ENCODE measurements around the gene PLA2R1. TPM values are rescaled to one million over a fixed set of nuclear protein-coding genes. Genes with fewer than 3 reads are reported as not detected.

The PLA2R1 gene
- total RNA-seq (2014; rRNA removed; shearing (Covaris generic)): 0.48 and 0.89 TPM in 2 replicates

- no peaks in the 10 kb centered on the region for H3K36me3 ChIP-seq (replicated peaks; ENCODE audit: control insufficient read depth, insufficient read depth, low read length)
- peak; percentile 86 for DNase-seq
- peak within 1 kb of the TSS; percentile 62 for H3K4me3 ChIP-seq (ENCODE audit: insufficient read depth, low read depth, low read length)
- peaks cover 12% of the 10 kb centered on the region for H3K27me3 ChIP-seq (ENCODE audit: control insufficient read depth, insufficient read depth, low read length)
Observed at GRCh38 chr2:160062292-160063005, at the start of gene PLA2R1. Gene PLA2R1, minus strand, starts transcription at chr2:160062615. Its CDS starts 212 bp downstream, at chr2:160062403.

GRCh38 chr2:160110674-160111239, 48.3 kb upstream of the PLA2R1 start:
- peak; percentile 8 for DNase-seq
- H3K36me3 ChIP-seq (replicated peaks; ENCODE audit: control insufficient read depth, insufficient read depth, low read length): no peaks in the 10 kb centered on the region
- H3K4me3 ChIP-seq (ENCODE audit: insufficient read depth, low read depth, low read length): no peak overlapping the region
- H3K27me3 ChIP-seq (ENCODE audit: control insufficient read depth, insufficient read depth, low read length): no peaks in the 10 kb centered on the region

GRCh38 chr2:160109939-160110673, 47.7 kb upstream of the PLA2R1 start:
- Histone ChIP-seq H3K36me3 (replicated peaks; ENCODE audit: control insufficient read depth, insufficient read depth, low read length) (no peaks in the 10 kb centered on the region), H3K4me3 (ENCODE audit: insufficient read depth, low read depth, low read length) (no peak overlapping the region), H3K27me3 (ENCODE audit: control insufficient read depth, insufficient read depth, low read length) (no peaks in the 10 kb centered on the region)
- DNase-seq: peak; percentile 56

- Histone ChIP-seq H3K4me3 (ENCODE audit: insufficient read depth, low read depth, low read length) (no peak overlapping the region), H3K27me3 (ENCODE audit: control insufficient read depth, insufficient read depth, low read length) (no peaks in the 10 kb centered on the region), H3K36me3 (replicated peaks; ENCODE audit: control insufficient read depth, insufficient read depth, low read length) (no peaks in the 10 kb centered on the region)
- no peak for DNase-seq
Observed at GRCh38 chr2:160109243-160109642, 46.8 kb upstream of the PLA2R1 start.

- Histone ChIP-seq H3K36me3 (replicated peaks; ENCODE audit: control insufficient read depth, insufficient read depth, low read length) (no peaks in the 10 kb centered on the region), H3K27me3 (ENCODE audit: control insufficient read depth, insufficient read depth, low read length) (no peaks in the 10 kb centered on the region), H3K4me3 (ENCODE audit: insufficient read depth, low read depth, low read length) (no peak overlapping the region)
- DNase-seq: no peak
Observed at GRCh38 chr2:160108646-160109045, 46.2 kb upstream of the PLA2R1 start.

- Histone ChIP-seq H3K36me3 (replicated peaks; ENCODE audit: control insufficient read depth, insufficient read depth, low read length) (no peaks in the 10 kb centered on the region), H3K4me3 (ENCODE audit: insufficient read depth, low read depth, low read length) (no peak overlapping the region), H3K27me3 (ENCODE audit: control insufficient read depth, insufficient read depth, low read length) (no peaks in the 10 kb centered on the region)
- no peak for DNase-seq
Observed at GRCh38 chr2:160105366-160105765, 43.0 kb upstream of the PLA2R1 start.

- no peak for DNase-seq
- Histone ChIP-seq H3K27me3 (ENCODE audit: control insufficient read depth, insufficient read depth, low read length) (no peaks in the 10 kb centered on the region), H3K4me3 (ENCODE audit: insufficient read depth, low read depth, low read length) (no peak overlapping the region)
Observed at GRCh38 chr2:160104115-160104514, 41.7 kb upstream of the PLA2R1 start.

GRCh38 chr2:160097326-160097725, 34.9 kb upstream of the PLA2R1 start:
- Histone ChIP-seq H3K36me3 (replicated peaks; ENCODE audit: control insufficient read depth, insufficient read depth, low read length) (no peaks in the 10 kb centered on the region), H3K4me3 (ENCODE audit: insufficient read depth, low read depth, low read length) (no peak overlapping the region), H3K27me3 (ENCODE audit: control insufficient read depth, insufficient read depth, low read length) (no peaks in the 10 kb centered on the region)
- DNase-seq: no peak

More at GRCh38 chr2:160104115-160104514, 41.7 kb upstream of the PLA2R1 start:
- no peaks in the 10 kb centered on the region for H3K36me3 ChIP-seq (replicated peaks; ENCODE audit: control insufficient read depth, insufficient read depth, low read length)

GRCh38 chr2:160096409-160096808, 34.0 kb upstream of the PLA2R1 start:
- H3K36me3 ChIP-seq (replicated peaks; ENCODE audit: control insufficient read depth, insufficient read depth, low read length): no peaks in the 10 kb centered on the region
- no peak overlapping the region for H3K4me3 ChIP-seq (ENCODE audit: insufficient read depth, low read depth, low read length)
- H3K27me3 ChIP-seq (ENCODE audit: control insufficient read depth, insufficient read depth, low read length): no peaks in the 10 kb centered on the region
- no peak for DNase-seq

GRCh38 chr2:160092445-160092844, 30.0 kb upstream of the PLA2R1 start:
- no peak for DNase-seq
- Histone ChIP-seq H3K4me3 (ENCODE audit: insufficient read depth, low read depth, low read length) (no peak overlapping the region), H3K36me3 (replicated peaks; ENCODE audit: control insufficient read depth, insufficient read depth, low read length) (no peaks in the 10 kb centered on the region), H3K27me3 (ENCODE audit: control insufficient read depth, insufficient read depth, low read length) (no peaks in the 10 kb centered on the region)

- no peak for DNase-seq
- H3K4me3 ChIP-seq (ENCODE audit: insufficient read depth, low read depth, low read length): no peak overlapping the region
- H3K36me3 ChIP-seq (replicated peaks; ENCODE audit: control insufficient read depth, insufficient read depth, low read length): no peaks in the 10 kb centered on the region
- no peaks in the 10 kb centered on the region for H3K27me3 ChIP-seq (ENCODE audit: control insufficient read depth, insufficient read depth, low read length)
Observed at GRCh38 chr2:160091381-160091780, 29.0 kb upstream of the PLA2R1 start.

GRCh38 chr2:160087854-160088745, 25.7 kb upstream of the PLA2R1 start:
- DNase-seq: no peak
- no peak overlapping the region for H3K4me3 ChIP-seq (ENCODE audit: insufficient read depth, low read depth, low read length)
- no peaks in the 10 kb centered on the region for H3K36me3 ChIP-seq (replicated peaks; ENCODE audit: control insufficient read depth, insufficient read depth, low read length)
- no peaks in the 10 kb centered on the region for H3K27me3 ChIP-seq (ENCODE audit: control insufficient read depth, insufficient read depth, low read length)

GRCh38 chr2:160085662-160086061, 23.2 kb upstream of the PLA2R1 start:
- DNase-seq: no peak
- H3K4me3 ChIP-seq (ENCODE audit: insufficient read depth, low read depth, low read length): no peak overlapping the region
- H3K27me3 ChIP-seq (ENCODE audit: control insufficient read depth, insufficient read depth, low read length): no peaks in the 10 kb centered on the region
- no peaks in the 10 kb centered on the region for H3K36me3 ChIP-seq (replicated peaks; ENCODE audit: control insufficient read depth, insufficient read depth, low read length)
